Fibroblast of pulmonary artery (primary cell): ENCODE data around the gene HNRNPH3.
"Not testable (repeated sequence)": the region's sequence is repeated elsewhere in the genome, so short reads cannot be mapped to it uniquely, and the experiment has no call there.

Experiments used
- DNase-seq: peaks from one replicate; pipeline ENCODE4 v3.0.0-alpha.2; 2010; ENCODE audit warnings: low read depth
- H3K4me3 ChIP-seq: replicated peaks from 2 replicates; pipeline ENCODE4 v1.5.1; 2011; ENCODE audit warnings: low read depth, mild to moderate bottlenecking, control low read depth, low read length, moderate library complexity
- TF ChIP-seq, protein P1 (sequence below): IDR thresholded peaks from 2 replicates; pipeline ENCODE4 v1.5.1; 2011; ENCODE audit warnings: mild to moderate bottlenecking, control low read depth, low read length, inconsistent platforms; ENCODE audit errors: missing control alignments

Gene HNRNPH3

DNA sequence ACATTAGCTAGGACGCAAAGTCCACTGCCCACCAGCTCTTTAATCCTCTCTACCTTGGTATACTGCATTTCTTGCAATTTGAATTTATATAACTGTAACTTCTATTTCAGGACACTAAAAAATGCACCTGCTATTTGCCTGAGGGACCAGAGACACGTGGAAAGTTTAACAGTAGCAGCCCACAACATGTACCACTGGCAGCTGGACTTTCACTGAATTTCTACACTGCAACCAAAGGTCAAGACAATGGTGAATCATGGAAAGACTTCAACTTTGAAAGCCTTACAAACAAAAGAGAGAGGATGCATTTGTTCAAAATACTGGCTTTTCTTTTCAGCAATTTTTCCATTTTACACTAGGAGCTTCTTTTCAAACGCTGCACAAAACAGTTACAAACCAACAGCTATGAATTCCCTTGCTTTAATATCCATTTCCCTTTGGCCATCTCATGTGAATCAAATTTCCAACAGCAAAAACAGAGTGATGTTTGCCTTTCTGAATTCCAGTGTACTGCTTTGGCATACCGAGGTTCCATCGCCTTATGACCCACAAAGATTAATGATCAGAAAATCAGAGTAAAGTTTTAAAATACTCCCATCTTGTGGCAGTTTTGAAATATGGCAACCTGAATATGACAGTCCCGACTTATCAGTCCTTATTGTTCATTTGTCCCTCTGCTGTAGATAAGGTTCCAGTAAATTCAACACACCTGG is 29.9 kb upstream of the HNRNPH3 start:
- no peak overlapping the region for H3K4me3 ChIP-seq
- DNase-seq, result peak; percentile 71
- TF ChIP-seq, protein P1, sequence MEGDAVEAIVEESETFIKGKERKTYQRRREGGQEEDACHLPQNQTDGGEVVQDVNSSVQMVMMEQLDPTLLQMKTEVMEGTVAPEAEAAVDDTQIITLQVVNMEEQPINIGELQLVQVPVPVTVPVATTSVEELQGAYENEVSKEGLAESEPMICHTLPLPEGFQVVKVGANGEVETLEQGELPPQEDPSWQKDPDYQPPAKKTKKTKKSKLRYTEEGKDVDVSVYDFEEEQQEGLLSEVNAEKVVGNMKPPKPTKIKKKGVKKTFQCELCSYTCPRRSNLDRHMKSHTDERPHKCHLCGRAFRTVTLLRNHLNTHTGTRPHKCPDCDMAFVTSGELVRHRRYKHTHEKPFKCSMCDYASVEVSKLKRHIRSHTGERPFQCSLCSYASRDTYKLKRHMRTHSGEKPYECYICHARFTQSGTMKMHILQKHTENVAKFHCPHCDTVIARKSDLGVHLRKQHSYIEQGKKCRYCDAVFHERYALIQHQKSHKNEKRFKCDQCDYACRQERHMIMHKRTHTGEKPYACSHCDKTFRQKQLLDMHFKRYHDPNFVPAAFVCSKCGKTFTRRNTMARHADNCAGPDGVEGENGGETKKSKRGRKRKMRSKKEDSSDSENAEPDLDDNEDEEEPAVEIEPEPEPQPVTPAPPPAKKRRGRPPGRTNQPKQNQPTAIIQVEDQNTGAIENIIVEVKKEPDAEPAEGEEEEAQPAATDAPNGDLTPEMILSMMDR, result peak; percentile 48

DNA sequence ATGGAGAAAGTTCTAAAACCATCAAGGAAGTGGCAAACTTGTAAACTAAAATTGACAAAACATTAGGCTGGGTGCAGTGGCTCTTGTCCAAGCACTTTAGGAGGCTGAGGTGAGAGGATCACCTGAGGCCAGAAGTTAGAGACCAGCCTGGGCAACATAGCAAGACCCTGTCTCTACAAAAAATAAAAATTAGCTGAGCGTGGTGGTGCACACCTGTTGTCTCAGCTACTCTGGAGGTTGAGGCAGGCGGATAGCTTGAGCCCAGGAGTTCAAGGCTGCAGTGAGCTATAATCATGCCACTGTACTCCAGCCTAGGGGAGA is 29.4 kb upstream of the HNRNPH3 start:
- TF ChIP-seq, protein P1, result no peak
- DNase-seq, result no peak
- H3K4me3 ChIP-seq, result no peak overlapping the region

DNA sequence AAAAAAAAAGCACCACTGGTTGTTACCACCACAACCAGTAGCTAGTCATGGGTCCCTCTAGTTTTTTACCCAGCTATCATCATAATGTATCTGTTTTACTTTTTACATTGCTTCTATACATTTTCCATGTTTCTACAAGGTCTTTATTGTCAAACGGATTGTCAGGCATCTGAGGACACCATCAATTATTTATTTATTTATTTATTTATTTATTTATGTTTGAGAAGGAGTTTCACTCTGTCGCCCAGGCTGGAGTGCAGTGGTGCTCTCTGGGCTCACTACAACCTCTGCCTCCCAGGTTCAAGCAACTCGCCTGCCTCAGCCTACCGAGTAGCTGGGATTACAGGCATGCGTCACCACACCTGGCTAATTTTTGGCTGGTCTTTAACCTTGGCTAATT is 29.0 kb upstream of the HNRNPH3 start:
- no peak for DNase-seq
- TF ChIP-seq, protein P1, result no peak
- H3K4me3 ChIP-seq, result no peak overlapping the region

DNA sequence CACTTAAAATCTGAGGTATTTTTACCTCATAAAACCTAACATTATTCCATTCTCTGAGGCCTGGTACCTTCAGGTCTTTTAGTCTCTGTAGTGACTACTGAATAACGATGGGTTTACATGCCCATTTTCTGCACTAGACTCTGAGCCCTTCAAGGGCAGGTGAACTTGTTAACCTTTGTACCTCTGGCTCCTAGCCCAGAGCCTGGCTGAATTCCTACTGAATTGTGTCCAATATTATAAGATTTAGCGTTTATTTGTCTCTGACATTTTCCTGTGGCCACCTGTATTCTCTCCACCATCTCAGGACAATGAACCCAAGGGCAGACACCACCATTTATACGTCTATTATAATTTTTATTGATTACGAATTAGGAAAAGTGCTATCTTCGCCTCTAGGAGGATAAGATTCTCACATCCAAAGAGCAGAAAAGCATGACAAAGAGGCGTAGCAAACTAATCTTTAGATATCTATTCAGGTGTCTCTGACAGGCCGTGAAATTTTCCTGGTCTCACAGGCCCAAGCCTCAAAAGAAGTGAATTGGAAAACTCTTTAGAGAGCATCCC is 27.9 kb upstream of the HNRNPH3 start:
- DNase-seq, result no peak
- no peak overlapping the region for H3K4me3 ChIP-seq
- TF ChIP-seq, protein P1, result no peak

DNA sequence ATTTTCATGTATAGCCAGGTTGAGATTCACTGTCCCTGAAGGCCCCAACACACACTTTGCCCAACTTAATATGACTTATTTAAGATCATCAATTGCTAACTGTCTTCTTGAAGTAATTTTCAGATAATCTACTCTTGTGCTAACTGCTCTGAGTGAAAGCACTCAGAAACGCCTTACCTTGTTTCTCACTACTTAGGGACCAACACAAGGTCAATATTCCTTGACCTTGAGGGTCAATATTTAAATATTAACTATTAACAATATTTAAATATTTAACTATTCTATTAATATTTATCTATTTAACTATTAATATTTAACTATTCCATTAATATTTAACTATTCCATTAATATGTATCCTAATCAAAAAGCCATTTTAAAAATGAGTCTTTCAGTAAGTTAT is 26.0 kb upstream of the HNRNPH3 start:
- TF ChIP-seq, protein P1, result no peak
- no peak overlapping the region for H3K4me3 ChIP-seq
- no peak for DNase-seq

DNA sequence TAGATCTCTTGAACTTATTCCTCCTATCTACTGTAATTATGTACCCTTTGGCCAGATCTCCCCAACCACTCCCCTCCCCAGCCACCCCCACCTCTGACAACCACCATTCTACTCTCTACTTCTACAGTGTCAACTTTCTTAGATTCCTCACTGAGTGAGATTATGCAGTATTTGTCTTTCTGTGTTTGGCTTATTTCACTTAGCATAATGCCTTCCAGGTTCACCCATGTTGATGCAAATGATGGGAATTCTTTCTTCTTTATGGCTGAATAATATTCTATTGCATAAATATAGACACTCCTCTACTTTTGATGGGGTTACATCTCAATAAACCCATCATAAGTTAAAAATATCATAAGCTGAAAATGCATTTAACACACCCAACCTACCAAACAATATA is 21.3 kb upstream of the HNRNPH3 start:
- no peak overlapping the region for H3K4me3 ChIP-seq
- TF ChIP-seq, protein P1, result no peak
- DNase-seq, result no peak

DNA sequence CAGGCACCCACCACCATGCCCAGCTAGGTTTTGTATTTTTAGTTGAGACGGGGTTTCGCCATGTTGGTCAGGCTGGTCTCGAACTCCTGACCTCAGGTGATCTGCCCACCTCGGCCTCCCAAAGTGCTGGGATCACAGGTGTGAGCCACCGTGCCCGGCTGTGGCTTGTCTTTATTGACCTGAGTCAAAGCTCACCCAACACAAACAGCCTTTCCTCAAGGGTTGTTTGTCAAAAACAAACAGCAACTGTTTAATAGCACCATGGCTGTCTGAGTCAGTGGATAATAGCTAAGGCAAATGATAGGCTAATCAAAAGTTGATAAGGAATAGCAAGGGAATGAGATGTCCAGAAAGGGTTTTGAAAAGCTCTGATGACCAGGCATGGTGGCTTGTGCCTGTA is 16.9 kb upstream of the HNRNPH3 start:
- H3K4me3 ChIP-seq, DNase-seq: not testable (repeated sequence)
